Measurements from ENCODE around the gene BCKDHB. TPM values are rescaled to one million over a fixed set of nuclear protein-coding genes. Genes with fewer than 3 reads are reported as not detected.
"Not testable (repeated sequence)": the region's sequence is repeated elsewhere in the genome, so short reads cannot be mapped to it uniquely, and the experiment has no call there.

The BCKDHB gene
- total RNA-seq, 3 donors from 2014 or later = 19.0 to 33.7 (median 23.4) TPM

DNA sequence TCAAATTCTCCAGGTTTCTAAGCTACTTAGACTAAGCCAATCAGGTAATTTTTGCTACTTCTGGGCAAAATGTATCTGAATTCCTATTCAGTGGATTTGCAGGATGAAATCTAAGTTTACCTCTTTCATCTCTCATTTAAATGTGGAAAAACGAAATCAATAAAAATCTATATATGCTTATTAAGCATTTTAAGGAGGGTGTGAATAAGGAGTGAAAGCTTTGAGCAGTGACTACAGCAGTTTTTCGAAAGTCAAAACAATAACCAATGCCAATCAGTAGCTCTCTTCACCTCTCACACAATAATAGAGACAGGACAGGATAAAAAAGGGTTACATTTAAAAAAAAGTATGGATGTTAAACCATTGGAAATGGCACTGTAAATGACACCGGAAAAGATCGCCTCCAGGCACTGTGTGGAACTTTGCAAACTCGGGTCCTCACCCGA lies 476 bp upstream of the BCKDHB start:
- H3K4me3 ChIP-seq = peak overlapping the region; percentile 54 to 87 (median 78)
- H3K9me3 ChIP-seq = no peaks in the 10 kb centered on the region
- H3K4me1 ChIP-seq = no peaks in the 10 kb centered on the region
- intact Hi-C loops (cut with DNase I; ENCODE audit: low total_unique reads) = no loop called here
- no peaks in the 10 kb centered on the region for H3K36me3 ChIP-seq
- peak overlapping the region; percentile 39 to 89 for H3K27ac ChIP-seq
- H3K27me3 ChIP-seq = no peaks in the 10 kb centered on the region
- TF ChIP-seq, protein P1, sequence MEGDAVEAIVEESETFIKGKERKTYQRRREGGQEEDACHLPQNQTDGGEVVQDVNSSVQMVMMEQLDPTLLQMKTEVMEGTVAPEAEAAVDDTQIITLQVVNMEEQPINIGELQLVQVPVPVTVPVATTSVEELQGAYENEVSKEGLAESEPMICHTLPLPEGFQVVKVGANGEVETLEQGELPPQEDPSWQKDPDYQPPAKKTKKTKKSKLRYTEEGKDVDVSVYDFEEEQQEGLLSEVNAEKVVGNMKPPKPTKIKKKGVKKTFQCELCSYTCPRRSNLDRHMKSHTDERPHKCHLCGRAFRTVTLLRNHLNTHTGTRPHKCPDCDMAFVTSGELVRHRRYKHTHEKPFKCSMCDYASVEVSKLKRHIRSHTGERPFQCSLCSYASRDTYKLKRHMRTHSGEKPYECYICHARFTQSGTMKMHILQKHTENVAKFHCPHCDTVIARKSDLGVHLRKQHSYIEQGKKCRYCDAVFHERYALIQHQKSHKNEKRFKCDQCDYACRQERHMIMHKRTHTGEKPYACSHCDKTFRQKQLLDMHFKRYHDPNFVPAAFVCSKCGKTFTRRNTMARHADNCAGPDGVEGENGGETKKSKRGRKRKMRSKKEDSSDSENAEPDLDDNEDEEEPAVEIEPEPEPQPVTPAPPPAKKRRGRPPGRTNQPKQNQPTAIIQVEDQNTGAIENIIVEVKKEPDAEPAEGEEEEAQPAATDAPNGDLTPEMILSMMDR (IDR thresholded peaks at IDR 0.05) = no peak
- TF ChIP-seq POLR2A (IDR thresholded peaks at IDR 0.05) (no peak), POLR2AphosphoS5 (IDR thresholded peaks at IDR 0.05) (no peak)
- no peak for DNase-seq (ENCODE audit: low spot score in 2 of 2)

DNA sequence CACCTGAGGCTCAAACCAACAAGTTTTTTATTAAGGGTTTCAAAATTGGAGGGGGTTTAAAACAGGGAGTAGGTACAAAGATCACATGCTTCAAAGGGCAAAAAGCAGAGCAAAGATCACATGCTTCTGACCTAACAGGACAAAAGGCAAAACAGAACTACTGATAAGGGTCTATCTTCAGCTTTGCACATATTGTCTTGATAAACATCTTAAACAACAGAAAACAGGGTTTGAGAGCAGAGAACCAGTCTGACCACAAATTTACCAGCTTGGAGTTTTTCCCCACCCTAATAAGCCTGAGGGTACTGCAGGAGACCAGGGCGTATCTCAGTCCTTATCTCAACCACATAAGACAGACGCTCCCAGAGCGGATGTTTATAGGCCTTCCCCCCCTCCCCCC lies 16.1 kb downstream of the BCKDHB start:
- DNase-seq (ENCODE audit: low spot score in 2 of 2); H3K36me3 ChIP-seq; H3K4me3 ChIP-seq; H3K27me3 ChIP-seq; H3K27ac ChIP-seq; H3K4me1 ChIP-seq; intact Hi-C loops (cut with DNase I; ENCODE audit: low total_unique reads); H3K9me3 ChIP-seq: not testable (repeated sequence)

DNA sequence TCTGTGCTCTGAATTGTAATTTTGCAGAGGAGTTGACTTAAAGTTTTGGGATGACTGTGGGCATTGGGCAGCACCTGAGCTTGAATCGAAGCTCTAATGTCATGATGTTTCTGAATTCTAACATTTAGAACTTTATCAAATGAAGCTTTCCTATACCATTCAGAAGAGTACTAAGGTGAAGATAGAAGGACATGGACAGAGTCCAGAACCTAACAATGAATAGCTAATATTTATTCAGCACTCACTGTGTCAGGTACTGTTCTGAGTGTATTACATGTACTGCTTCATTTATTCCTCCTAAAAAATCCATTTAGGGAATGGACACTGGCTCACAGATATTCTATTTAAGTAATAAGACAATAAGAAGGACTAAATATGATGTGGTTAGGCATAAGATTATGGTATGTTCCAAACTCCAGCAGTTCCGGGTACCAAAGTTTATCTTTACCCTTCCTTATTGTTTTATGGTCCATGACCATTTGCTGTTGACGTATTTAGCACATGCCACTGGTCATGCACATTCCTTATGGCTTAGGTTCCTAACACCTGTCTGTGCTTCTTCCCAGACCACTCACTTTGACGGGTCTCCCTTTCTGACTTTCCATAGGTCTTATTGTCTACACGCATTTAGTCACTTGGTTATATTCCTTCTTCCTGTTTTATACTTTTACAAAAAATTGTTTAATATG lies 20.3 kb downstream of the BCKDHB start:
- Histone ChIP-seq H3K27ac (no peak overlapping the region), H3K36me3 (no peaks in the 10 kb centered on the region), H3K9me3 (no peaks in the 10 kb centered on the region), H3K27me3 (no peaks in the 10 kb centered on the region), H3K4me1 (no peaks in the 10 kb centered on the region), H3K4me3 (no peak overlapping the region)
- no peak for DNase-seq (ENCODE audit: low spot score in 2 of 2)
- intact Hi-C loops (cut with DNase I; ENCODE audit: low total_unique reads) = no loop called here
- TF ChIP-seq POLR2AphosphoS5 (IDR thresholded peaks at IDR 0.05) (no peak), POLR2A (IDR thresholded peaks at IDR 0.05) (no peak)
- TF ChIP-seq, protein P1 (IDR thresholded peaks at IDR 0.05) = no peak

DNA sequence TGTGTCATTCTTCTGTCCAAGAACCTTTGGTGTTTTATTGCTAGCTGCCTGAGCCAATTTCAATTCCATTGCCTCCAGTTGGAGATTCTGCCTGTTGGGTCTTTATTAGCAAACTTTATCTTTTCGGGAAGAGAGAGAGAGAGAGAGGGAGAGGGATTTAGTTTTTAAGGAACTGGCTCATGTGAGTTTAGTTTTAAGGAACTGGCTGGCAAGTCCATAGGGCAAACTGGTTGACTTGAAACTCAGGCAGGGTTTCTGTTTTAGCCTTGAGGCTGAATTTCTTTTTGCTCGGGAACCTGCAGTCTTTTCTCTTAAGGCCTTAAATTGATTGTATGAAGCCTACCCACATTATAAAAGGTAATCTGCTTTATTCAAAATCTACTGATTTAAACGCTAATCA lies 23.0 kb downstream of the BCKDHB start:
- no peak for DNase-seq (ENCODE audit: low spot score in 2 of 2)
- no peaks in the 10 kb centered on the region for H3K36me3 ChIP-seq
- intact Hi-C loops (cut with DNase I; ENCODE audit: low total_unique reads) = no loop called here
- H3K4me1 ChIP-seq = no peaks in the 10 kb centered on the region
- TF ChIP-seq, protein P1 (IDR thresholded peaks at IDR 0.05) = no peak
- TF ChIP-seq POLR2A (IDR thresholded peaks at IDR 0.05) (no peak), POLR2AphosphoS5 (IDR thresholded peaks at IDR 0.05) (no peak)
- no peaks in the 10 kb centered on the region for H3K9me3 ChIP-seq
- H3K27ac ChIP-seq = no peak overlapping the region
- no peak overlapping the region for H3K4me3 ChIP-seq
- H3K27me3 ChIP-seq = no peaks in the 10 kb centered on the region

DNA sequence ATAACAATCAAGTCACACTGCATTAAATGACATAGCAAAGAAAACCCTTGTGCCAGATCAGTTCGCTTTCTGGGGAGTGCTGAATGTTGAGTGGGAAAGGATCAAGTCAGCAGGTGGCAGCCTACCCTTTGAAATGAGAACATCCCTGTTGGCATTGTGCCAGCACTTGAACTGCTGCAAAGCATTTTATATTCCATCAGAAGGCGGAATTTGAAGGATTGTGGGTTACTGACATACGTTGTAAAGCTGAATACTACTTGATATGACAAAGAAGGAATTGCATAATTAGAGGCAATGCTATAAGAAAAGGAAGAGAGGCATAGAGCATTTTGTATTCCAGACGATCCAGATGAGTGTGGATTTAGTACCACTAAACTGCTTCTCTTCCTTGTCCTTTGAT lies 26.5 kb downstream of the BCKDHB start:
- no peak overlapping the region for H3K4me3 ChIP-seq
- H3K9me3 ChIP-seq = no peaks in the 10 kb centered on the region
- TF ChIP-seq POLR2AphosphoS5 (IDR thresholded peaks at IDR 0.05) = peak in 1 of 3 donors; percentile 64
- TF ChIP-seq, protein P1 (IDR thresholded peaks at IDR 0.05) = peak in 1 of 3 donors; percentile 34
- no peak for TF ChIP-seq POLR2A (IDR thresholded peaks at IDR 0.05)
- H3K27me3 ChIP-seq = no peaks in the 10 kb centered on the region
- H3K36me3 ChIP-seq = no peaks in the 10 kb centered on the region
- no peak overlapping the region for H3K27ac ChIP-seq
- DNase-seq (ENCODE audit: low spot score in 2 of 2) = peak in 1 of 2 donors; percentile 52
- intact Hi-C loops (cut with DNase I; ENCODE audit: low total_unique reads) = no loop called here
- no peaks in the 10 kb centered on the region for H3K4me1 ChIP-seq
